Heart right ventricle (tissue), 16 donors: ENCODE results near the gene UNC119. TPM values are rescaled to one million over a fixed set of nuclear protein-coding genes. Genes with fewer than 3 reads are reported as not detected.

Source experiments
- ATAC-seq, 8 donors: fragments of 200-7000 bp; cut with Tn5 transposase; one replicate each; pipeline ENCODE4 v1.9.1; 2020; ENCODE audit warnings: mild to moderate bottlenecking in 8 of 8, moderate library complexity in 8 of 8, moderate number of reproducible peaks in 1 of 8
- DNase-seq, 2 donors: peaks; one replicate each; pipeline ENCODE4 v3.0.0-alpha.2; 2020
- H3K27ac ChIP-seq, 10 donors: fragments of 200-600 bp; sonication (generic) in 2 of 10; one replicate each; pipeline versions ENCODE4 v1.5.0 to v1.8.0; 2020 to 2022; ENCODE audit warnings: mild to moderate bottlenecking in 3 of 10
- H3K27me3 ChIP-seq, 7 donors: fragments of 200-600 bp; one replicate each; pipeline ENCODE4 v1.8.0; 2021 to 2022; ENCODE audit warnings: mild to moderate bottlenecking in 2 of 7
- H3K36me3 ChIP-seq, 9 donors: fragments of 200-600 bp; sonication (generic) in 1 of 9; one replicate each; pipeline versions ENCODE4 v1.5.0 to v1.8.0; 2020 to 2022; ENCODE audit warnings: mild to moderate bottlenecking in 2 of 9
- H3K4me1 ChIP-seq, 9 donors: fragments of 200-600 bp; sonication (generic) in 1 of 9; one replicate each; pipeline versions ENCODE4 v1.5.0 to v1.8.0; 2020 to 2022; ENCODE audit warnings: mild to moderate bottlenecking in 4 of 9
- H3K4me3 ChIP-seq, 10 donors: fragments of 200-600 bp; sonication (generic) in 2 of 10; one replicate each; pipeline versions ENCODE4 v1.5.0 to v1.8.0; 2020 to 2022; ENCODE audit warnings: mild to moderate bottlenecking in 7 of 10, moderate library complexity in 2 of 10
- H3K9me3 ChIP-seq, 11 donors: fragments of 200-600 bp in 10 of 11; sonication (generic) in 2 of 11; one replicate each; pipeline versions ENCODE4 v1.5.0 to v1.8.0; 2013 to 2022; ENCODE audit warnings: mild to moderate bottlenecking in 2 of 11, control low read depth in 1 of 11, moderate library complexity in 1 of 11
- CTCF ChIP-seq, 9 donors: fragments of 200-600 bp; sonication (generic) in 2 of 9; IDR thresholded peaks; one replicate each; pipeline versions ENCODE4 v1.5.0 to v1.8.0; 2021 to 2022; ENCODE audit warnings: antibody characterized with exemption in 9 of 9, mild to moderate bottlenecking in 5 of 9, moderate library complexity in 1 of 9
- WGBS, 2 donors: extraction: QIAGEN DNeasy Blood & Tissue Kit; methylation state at CpG; one replicate each; pipeline ENCODE4 v1.1.7; 2013; ENCODE audit warnings: inconsistent platforms in 1 of 2; 5-methylcytosine and 5-hydroxymethylcytosine counted together
- intact Hi-C, 10 donors: fragments of 100-400 bp; cut with DNase I; formaldehyde crosslinking; loops; one replicate each; pipeline versions ENCODE4 v1.11.1 to v1.14.2; 2022
- polyA plus RNA-seq, 2 donors: library from polyadenylated mRNA; stranded (reverse); fragments of 200-250 nt; gene quantifications; one replicate each; pipeline ENCODE4 v1.2.3, GENCODE V29; 2013
- total RNA-seq, 10 donors: library from RNA; stranded (reverse); fragmentation: NEBNext Ultra II Directional in 3 of 10; extraction: Animal tissue kit (Norgen Biotek cat#: 25700) in 3 of 10; gene quantifications; one replicate each; pipeline versions ENCODE4 v1.2.1 to v1.2.4, GENCODE V29; 2021 to 2023
- donor health status: Arrhythmogenic right ventricular cardiomyopathy.
- donor health status: ischemic (EF 13 %, LVEDD 7.1; RV severe dilation, severe dysfunction).
- donor health status: healthy with polysubstance abuse.
- donor health status: DM: no; HTN: yes; CAD: no.
- donor health status: DM: no; HTN: no; CAD: no.
- donor health status: ischemic (EF 25% LVEDD 6.9; RV normal size, moderate dysfunction).
- donor health status: ischemic (EF 25% LVEDD 5.7; RV mildly dilated, moderate dysfunction).
- donor health status: healthy.
- donor health status: DM: yes; HTN: yes; CAD: no.
- donor health status: Ischemic cardiomyopathy.
- donor health status: ischemic (EF 35%, LVEDD 5.7; RV mildly dilated, moderate dysfunction).
- donor health status: nonischemic (EF 11% LVEDD 7.7; RV severe dilation, severe dysfunction).
- donor health status: DM: yes; HTN: yes; CAD: no.
- donor health status: PGD.
- donor health status: ischemic (EF 29% LVEDD 5.4; RV normal size, mild dysfunction).
- donor health status: nonischemic (EF 23%, LVEDD 6.1; RV moderate dilation, normal function).

UNC119 gene
- total and polyA plus RNA-seq, 12 donors, result 10.6 to 23.8 (median 21.0) TPM

DNA sequence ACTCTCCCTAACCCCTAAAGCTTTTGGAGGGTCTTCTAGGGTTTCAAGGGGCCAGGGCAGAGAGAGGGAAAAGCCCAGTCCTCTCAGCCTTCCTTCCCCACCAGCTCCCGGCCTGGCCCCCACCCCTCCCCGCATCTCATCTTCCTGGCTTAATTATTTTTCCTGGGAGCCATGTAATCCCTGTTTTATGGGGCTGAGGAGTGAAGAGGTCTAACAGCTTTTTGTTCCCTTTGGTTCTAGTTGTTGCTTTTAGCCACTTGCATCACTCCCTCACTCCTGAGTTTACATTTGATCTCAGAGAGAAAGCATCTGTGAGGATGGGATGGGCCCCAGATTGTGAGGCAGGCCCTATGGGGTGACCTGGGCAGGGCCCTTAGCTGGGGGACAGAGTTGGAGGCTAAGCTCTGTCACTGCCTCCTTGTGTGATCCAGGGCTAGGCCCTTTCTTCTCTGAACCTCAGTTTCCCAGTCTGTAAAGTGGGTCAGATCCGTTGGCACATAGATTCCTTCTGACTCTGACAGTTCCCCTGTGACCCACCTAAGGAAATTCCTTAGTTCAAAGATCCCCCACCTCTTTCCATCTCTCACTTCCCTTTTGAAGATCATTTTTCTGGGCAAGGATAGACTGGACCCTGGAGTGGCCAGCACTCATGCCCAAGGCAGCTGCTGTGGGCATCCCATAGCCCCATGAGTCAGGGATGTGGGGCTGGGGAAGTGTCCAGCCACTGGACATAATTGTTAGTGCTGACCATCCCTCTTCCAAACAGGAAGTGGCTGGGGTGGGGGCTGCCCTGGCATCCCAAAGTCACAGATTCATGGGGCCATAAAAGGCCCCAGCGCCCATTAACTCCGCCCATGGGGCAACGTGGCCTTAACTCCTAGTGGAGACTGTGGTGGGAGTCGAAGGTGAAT, 20.1 kb downstream of the UNC119 start:
- WGBS, 2 donors, result 75% methylated on average over 7 of the region's 7 CpGs
- no peak for TF ChIP-seq CTCF (IDR thresholded peaks at IDR 0.05)
- no peak for ATAC-seq
- H3K9me3 ChIP-seq, result no peaks in the 10 kb centered on the region
- intact Hi-C loops, result no loop called here
- no peak for DNase-seq
- H3K36me3 ChIP-seq, result no peaks in the 10 kb centered on the region
- peaks cover 0 to 12% (median 4%) of the 10 kb centered on the region in 7 donors for H3K27me3 ChIP-seq
- H3K4me1 ChIP-seq, result no peaks in the 10 kb centered on the region
- no peak overlapping the region for H3K27ac ChIP-seq
- H3K4me3 ChIP-seq, result no peak overlapping the region

- Histone ChIP-seq H3K27me3 (peaks cover 0 to 12% (median 4%) of the 10 kb centered on the region in 7 donors), H3K36me3 (no peaks in the 10 kb centered on the region), H3K27ac (no peak overlapping the region), H3K4me3 (no peak overlapping the region), H3K9me3 (no peaks in the 10 kb centered on the region), H3K4me1 (no peaks in the 10 kb centered on the region)
- WGBS, 2 donors, result 67 to 77% methylated on average over 7 of the region's 7 CpGs
- no peak for ATAC-seq
- no peak for DNase-seq
- intact Hi-C loops, result no loop called here
- TF ChIP-seq CTCF (IDR thresholded peaks at IDR 0.05), result no peak
Measured at GRCh38 chr17:28530926-28531325, 21.5 kb downstream of the UNC119 start.

DNA sequence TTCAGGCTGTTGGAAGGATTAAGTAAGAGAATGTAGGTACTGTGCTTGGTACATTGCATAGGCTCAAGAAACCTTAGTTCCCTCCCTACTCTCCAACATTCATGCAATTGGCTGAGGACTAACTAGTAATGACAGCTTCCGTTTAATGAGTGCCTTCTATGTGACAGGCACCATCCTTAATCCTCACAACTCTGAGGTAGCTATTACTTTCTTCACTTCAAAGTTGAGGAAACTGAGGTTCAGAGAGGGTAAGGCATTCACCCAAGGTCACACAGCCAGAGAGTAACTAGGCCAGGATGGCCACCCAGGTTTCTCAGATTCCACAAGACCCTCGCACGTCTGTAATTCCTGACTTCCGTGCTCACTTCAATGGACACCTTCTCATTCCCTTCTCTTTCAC, 22.2 kb downstream of the UNC119 start:
- ATAC-seq, result no peak
- Histone ChIP-seq H3K4me3 (no peak overlapping the region), H3K36me3 (no peaks in the 10 kb centered on the region), H3K4me1 (no peaks in the 10 kb centered on the region), H3K27ac (no peak overlapping the region), H3K27me3 (peaks cover 0 to 12% (median 4%) of the 10 kb centered on the region in 7 donors), H3K9me3 (no peaks in the 10 kb centered on the region)
- TF ChIP-seq CTCF (IDR thresholded peaks at IDR 0.05), result no peak
- 76 to 83% methylated on average over 4 of the region's 4 CpGs for WGBS, 2 donors
- no peak for DNase-seq
- intact Hi-C loops, result no loop called here

DNA sequence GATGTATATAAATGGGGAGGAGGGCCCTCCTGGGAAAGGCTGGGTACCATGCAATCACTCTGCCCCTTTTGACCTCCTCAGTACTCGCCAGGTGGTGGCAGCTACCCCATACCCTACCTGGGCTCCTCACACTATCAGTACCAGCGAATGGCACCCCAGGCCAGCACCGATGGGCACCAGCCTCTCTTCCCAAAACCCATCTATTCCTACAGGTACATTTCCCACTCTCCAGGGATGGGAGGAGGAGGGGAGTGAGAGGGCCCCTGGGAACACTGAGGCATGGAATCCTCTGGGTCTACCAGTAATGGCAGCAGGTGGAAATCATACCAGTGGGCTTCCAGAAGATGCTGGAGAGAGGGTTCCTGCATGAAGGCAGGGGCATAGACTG, 23.4 kb downstream of the UNC119 start:
- DNase-seq (no peak), ATAC-seq (no peak)
- TF ChIP-seq CTCF (IDR thresholded peaks at IDR 0.05), result no peak
- no peaks in the 10 kb centered on the region for H3K36me3 ChIP-seq
- no peak overlapping the region for H3K27ac ChIP-seq
- H3K4me1 ChIP-seq, result no peaks in the 10 kb centered on the region
- no peaks in the 10 kb centered on the region for H3K9me3 ChIP-seq
- 83 to 88% methylated on average over 3 of the region's 3 CpGs for WGBS, 2 donors
- no peak overlapping the region for H3K4me3 ChIP-seq
- peaks cover 0 to 12% (median 4%) of the 10 kb centered on the region in 7 donors for H3K27me3 ChIP-seq
- intact Hi-C loops, result no loop called here
